GM21447 (cell line): Measurements from ENCODE around the gene TRIM33.
"Not testable (repeated sequence)": the region's sequence is repeated elsewhere in the genome, so short reads cannot be mapped to it uniquely, and the experiment has no call there.

Experiments used
- ATAC-seq: cut with Tn5 transposase; IDR thresholded peaks from one replicate; pipeline ENCODE4 v1.9.1; 2021; ENCODE audit not compliant: unreplicated experiment

The TRIM33 gene

GRCh38 chr1:114431026-114431425, 80.0 kb downstream of the TRIM33 start:
- ATAC-seq = no peak

- no peak for ATAC-seq
Observed at GRCh38 chr1:114428083-114428754, 82.8 kb downstream of the TRIM33 start.

GRCh38 chr1:114427612-114428011, 83.4 kb downstream of the TRIM33 start:
- ATAC-seq = no peak

GRCh38 chr1:114423455-114423854, 87.5 kb downstream of the TRIM33 start:
- no peak for ATAC-seq

- ATAC-seq = not testable (repeated sequence)
Observed at GRCh38 chr1:114418948-114419347, 92.1 kb downstream of the TRIM33 start.

- no peak for ATAC-seq
Observed at GRCh38 chr1:114397601-114398000, 113.4 kb downstream of the TRIM33 start.

GRCh38 chr1:114395863-114396262, 115.1 kb downstream of the TRIM33 start:
- no peak for ATAC-seq

- no peak for ATAC-seq
Observed at GRCh38 chr1:114390960-114391359, 120.0 kb downstream of the TRIM33 start.

- ATAC-seq = no peak
Observed at GRCh38 chr1:114390361-114390760, 120.6 kb downstream of the TRIM33 start.

- no peak for ATAC-seq
Observed at GRCh38 chr1:114388432-114389003, 122.5 kb downstream of the TRIM33 start.

- not testable (repeated sequence) for ATAC-seq
Observed at GRCh38 chr1:114387585-114387984, 123.4 kb downstream of the TRIM33 start.

GRCh38 chr1:114387010-114387360, 124.0 kb downstream of the TRIM33 start:
- ATAC-seq = no peak

- no peak for ATAC-seq
Observed at GRCh38 chr1:114386129-114387009, 124.6 kb downstream of the TRIM33 start.

GRCh38 chr1:114384922-114385321, 126.1 kb downstream of the TRIM33 start:
- ATAC-seq = no peak

GRCh38 chr1:114379987-114380386, 131.0 kb downstream of the TRIM33 start:
- ATAC-seq = no peak

- ATAC-seq = no peak
Observed at GRCh38 chr1:114379358-114379757, 131.6 kb downstream of the TRIM33 start.

- no peak for ATAC-seq
Observed at GRCh38 chr1:114377356-114377755, 133.6 kb downstream of the TRIM33 start.

- ATAC-seq = no peak
Observed at GRCh38 chr1:114369930-114370329, 141.1 kb downstream of the TRIM33 start.

- ATAC-seq = not testable (repeated sequence)
Observed at GRCh38 chr1:114369266-114369919, 141.6 kb downstream of the TRIM33 start.

GRCh38 chr1:114368560-114369255, 142.3 kb downstream of the TRIM33 start:
- ATAC-seq = no peak

- no peak for ATAC-seq
Observed at GRCh38 chr1:114367810-114368209, 143.2 kb downstream of the TRIM33 start.
